Testis (tissue), 2 donors: Measurements from ENCODE around the gene HIGD1A.

Experiments
- CTCF ChIP-seq, 3 experiments: fragments of 450-650 bp in 2 of 3; fragments of 200-600 bp in 1 of 3; sonication (generic) in 1 of 3; IDR thresholded peaks; one replicate each; pipeline ENCODE4 v1.5.1; 2016 to 2019; ENCODE audit warnings: antibody characterized with exemption in 3 of 3, mild to moderate bottlenecking in 2 of 3, moderate library complexity in 1 of 3
- POLR2A ChIP-seq: fragments of 450-650 bp; IDR thresholded peaks from one replicate; pipeline ENCODE4 v1.6.1; 2017; ENCODE audit warnings: antibody characterized with exemption, mild to moderate bottlenecking, moderate library complexity

DNA sequence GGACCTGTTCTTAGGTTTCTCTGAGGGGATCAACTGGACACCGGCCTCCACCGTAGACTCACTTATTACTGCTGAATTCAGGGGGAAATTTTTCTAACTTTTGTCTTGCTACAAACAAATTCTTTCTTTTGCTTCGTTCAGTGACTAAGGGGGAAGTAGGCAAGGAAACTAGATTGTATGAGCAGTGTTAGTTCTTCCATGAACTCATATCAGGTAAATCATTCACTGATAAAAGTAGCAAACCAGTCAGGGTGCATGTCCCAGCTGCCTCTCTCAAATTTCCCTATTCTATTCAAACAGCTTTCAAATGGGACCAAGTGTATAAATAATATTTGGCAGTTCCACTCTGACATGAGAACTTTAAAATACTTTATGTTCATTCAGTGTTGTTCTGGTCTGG is 23.9 kb downstream of the HIGD1A start:
- TF ChIP-seq CTCF (IDR thresholded peaks at IDR 0.05) (no peak), POLR2A (no peak)
